ENCODE measurements around the gene RNFT2. TPM values are rescaled to one million over a fixed set of nuclear protein-coding genes. Genes with fewer than 3 reads are reported as not detected.
"Not testable (repeated sequence)": the region's sequence is repeated elsewhere in the genome, so short reads cannot be mapped to it uniquely, and the experiment has no call there.

Gene RNFT2
- total RNA-seq, 1 donor from 2014 or later: 2.6 TPM

DNA sequence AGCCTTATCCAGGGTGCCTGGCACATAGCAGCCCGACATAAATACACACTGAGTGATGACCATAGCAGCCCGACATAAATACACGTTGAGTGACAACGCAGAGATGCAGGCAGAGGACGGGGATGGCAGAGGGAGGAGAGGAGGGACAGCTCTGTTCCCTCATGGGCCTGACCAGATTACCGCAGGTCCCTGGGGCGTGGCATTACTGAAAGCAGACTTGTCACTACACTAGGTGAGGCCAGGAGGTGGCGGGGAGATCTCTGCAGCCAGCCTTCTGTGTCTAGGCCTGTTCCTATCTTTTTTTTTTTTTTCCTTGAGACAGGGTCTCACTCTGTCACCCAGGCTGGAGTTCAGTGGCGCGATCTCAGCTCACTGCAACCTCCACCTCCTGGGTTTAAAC lies 74.1 kb downstream of the RNFT2 start:
- intact Hi-C loops (cut with DNase I): no loop called here
- Histone ChIP-seq H3K27me3 (no peaks in the 10 kb centered on the region), H3K9me3 (no peaks in the 10 kb centered on the region), H3K36me3 (no peaks in the 10 kb centered on the region), H3K4me1 (no peaks in the 10 kb centered on the region), H3K4me3 (no peak overlapping the region), H3K27ac (no peak overlapping the region)
- TF ChIP-seq, protein P1, sequence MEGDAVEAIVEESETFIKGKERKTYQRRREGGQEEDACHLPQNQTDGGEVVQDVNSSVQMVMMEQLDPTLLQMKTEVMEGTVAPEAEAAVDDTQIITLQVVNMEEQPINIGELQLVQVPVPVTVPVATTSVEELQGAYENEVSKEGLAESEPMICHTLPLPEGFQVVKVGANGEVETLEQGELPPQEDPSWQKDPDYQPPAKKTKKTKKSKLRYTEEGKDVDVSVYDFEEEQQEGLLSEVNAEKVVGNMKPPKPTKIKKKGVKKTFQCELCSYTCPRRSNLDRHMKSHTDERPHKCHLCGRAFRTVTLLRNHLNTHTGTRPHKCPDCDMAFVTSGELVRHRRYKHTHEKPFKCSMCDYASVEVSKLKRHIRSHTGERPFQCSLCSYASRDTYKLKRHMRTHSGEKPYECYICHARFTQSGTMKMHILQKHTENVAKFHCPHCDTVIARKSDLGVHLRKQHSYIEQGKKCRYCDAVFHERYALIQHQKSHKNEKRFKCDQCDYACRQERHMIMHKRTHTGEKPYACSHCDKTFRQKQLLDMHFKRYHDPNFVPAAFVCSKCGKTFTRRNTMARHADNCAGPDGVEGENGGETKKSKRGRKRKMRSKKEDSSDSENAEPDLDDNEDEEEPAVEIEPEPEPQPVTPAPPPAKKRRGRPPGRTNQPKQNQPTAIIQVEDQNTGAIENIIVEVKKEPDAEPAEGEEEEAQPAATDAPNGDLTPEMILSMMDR (IDR thresholded peaks at IDR 0.05): no peak
- no peak for ATAC-seq
- no peak for DNase-seq

DNA sequence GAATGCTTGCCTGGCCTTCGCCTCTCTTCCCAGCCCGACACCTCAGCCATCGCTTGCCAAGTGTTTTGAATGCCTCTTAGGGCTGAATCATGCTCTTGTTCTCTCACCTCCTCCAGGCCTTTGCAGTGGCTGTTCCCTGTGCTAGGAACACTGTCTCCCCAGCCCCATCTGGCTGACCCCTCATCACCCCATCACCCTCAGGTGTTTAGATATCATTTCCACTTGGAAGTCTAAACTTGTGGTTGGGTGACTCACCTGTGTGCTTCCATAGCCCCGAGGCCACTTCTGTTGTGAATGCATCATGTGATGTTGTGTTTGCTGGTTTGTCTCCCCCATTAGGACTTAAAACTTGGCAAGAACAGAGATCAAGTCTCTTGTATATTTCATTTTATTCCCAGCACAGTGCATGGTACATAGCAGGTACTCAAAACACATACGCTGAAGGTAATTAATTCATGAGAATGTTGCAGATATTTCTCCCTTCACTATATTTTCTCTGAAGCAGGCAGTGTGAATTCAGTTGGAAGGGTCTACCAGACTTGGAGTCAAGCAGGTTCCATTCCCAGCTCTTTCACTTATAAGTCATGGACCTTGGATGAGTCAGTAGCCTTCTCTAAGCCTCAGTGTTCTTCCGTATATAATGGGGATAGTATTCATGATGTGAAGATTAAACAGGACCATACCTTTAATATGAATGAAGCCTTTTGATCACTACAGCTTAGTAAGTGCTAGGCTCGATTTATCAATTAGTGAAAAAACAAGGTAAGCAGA lies 75.3 kb downstream of the RNFT2 start:
- Histone ChIP-seq H3K27me3 (no peaks in the 10 kb centered on the region), H3K4me3 (no peak overlapping the region), H3K36me3 (no peaks in the 10 kb centered on the region), H3K4me1 (peaks cover 6% of the 10 kb centered on the region), H3K9me3 (no peaks in the 10 kb centered on the region), H3K27ac (no peak overlapping the region)
- TF ChIP-seq, protein P1 (IDR thresholded peaks at IDR 0.05): no peak
- ATAC-seq: no peak
- peak; percentile 30 for DNase-seq
- intact Hi-C loops (cut with DNase I): no loop called here

DNA sequence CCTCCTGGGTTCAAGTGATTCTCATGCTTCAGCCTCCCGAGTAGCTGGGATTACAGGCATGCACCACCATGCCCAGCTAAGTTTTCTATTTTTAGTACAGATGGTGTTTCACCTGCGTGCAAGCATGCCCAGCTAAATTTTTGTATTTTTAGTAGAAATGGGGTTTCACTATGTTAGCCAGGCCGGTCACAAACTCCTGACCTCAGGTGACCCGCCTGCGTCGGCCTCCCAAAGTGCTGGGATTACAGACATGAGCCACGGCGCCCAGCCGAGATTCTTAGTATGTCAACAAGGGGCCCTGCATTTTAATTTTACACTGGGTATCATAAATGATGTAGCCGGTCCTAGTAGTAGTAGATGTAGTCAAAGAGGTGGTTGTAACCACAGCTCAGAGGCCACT lies 76.7 kb downstream of the RNFT2 start:
- H3K27ac ChIP-seq; H3K27me3 ChIP-seq; intact Hi-C loops (cut with DNase I); DNase-seq; H3K9me3 ChIP-seq; H3K4me1 ChIP-seq; H3K4me3 ChIP-seq; H3K36me3 ChIP-seq; ATAC-seq: not testable (repeated sequence)

DNA sequence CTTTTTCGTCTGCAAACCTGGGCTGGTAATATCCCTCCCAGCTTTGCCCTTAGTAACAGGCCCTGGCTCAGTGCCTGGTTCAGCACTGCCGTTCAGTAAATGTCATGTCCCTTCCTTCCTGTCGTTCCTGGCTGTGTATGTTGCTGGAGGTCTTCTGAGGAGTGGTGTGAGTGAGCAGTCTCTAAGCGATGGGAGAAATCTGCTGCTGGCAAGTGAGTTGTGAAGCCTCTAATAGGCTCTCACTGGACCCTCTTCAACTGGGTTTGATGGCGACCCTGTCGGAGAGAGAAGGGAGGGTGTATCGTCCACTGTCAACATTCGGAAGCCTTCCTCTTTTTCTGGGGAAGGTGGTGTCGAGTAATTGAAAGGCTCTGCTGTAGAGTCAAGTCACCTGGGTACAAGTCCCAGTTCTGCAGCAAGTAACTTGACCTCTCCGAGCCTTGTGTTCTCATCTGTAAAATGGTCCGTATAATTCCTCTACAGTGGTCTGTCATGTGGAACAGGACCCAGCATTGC lies 80.3 kb downstream of the RNFT2 start:
- Histone ChIP-seq H3K9me3 (no peaks in the 10 kb centered on the region), H3K4me1 (peaks cover 10% of the 10 kb centered on the region), H3K27ac (peak overlapping the region; percentile 94), H3K27me3 (no peaks in the 10 kb centered on the region), H3K4me3 (peak overlapping the region; percentile 84), H3K36me3 (no peaks in the 10 kb centered on the region)
- no peak for DNase-seq
- no peak for ATAC-seq
- TF ChIP-seq, protein P1 (IDR thresholded peaks at IDR 0.05): no peak
- intact Hi-C loops (cut with DNase I): no loop called here

DNA sequence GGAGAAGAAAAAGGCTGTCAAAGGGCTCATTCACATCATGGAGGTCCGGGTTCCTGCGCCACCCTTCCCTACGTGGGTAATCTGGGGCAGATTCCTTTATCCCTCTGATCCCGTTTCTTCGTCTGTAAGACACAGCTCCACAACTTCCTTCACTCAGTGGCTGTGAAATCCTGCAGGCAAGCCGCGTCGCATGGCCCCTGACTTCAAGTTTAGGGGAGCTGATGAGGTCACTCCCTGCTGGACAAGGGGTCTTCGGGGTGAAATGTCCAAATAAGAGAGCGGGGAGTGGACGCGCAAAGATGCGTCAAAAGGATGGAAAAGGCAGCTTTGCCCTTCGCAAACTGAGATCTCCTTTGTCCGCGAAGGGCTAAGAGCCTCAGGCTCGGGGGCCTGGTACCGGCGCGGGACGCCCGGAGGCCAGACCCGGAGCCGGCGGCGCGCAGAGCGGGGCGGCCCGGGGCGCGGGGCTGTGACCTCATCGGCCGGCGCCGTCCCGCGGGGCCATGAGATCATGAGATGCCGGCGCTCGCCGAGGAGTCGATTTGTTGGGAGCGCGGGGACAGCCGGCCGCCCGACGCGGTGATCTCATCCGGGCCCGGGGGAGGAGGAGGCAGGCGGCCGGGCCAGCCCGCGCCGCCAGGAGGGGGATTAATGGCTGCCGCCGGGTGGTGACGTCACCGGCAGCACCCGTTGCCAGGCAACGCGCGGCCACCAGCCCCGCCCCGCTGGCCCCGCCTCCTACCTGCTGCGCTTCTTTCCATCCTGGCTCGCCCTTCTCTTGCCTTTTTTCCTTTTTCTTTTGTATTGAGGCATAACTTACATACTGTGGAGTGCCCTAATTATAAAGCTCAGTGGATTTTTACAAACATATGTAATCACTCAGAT lies 81.1 kb downstream of the RNFT2 start:
- H3K9me3 ChIP-seq: no peaks in the 10 kb centered on the region
- DNase-seq: peak; percentile 94
- peak; percentile 97 for ATAC-seq

More for the DNA sequence above, 81.1 kb downstream of the RNFT2 start:
- TF ChIP-seq, protein P1 (IDR thresholded peaks at IDR 0.05): no peak
- no peaks in the 10 kb centered on the region for H3K36me3 ChIP-seq
- peak overlapping the region; percentile 94 for H3K27ac ChIP-seq
- no peaks in the 10 kb centered on the region for H3K27me3 ChIP-seq
- intact Hi-C loops (cut with DNase I): no loop called here
- H3K4me3 ChIP-seq: peak overlapping the region; percentile 84
- peaks cover 10% of the 10 kb centered on the region for H3K4me1 ChIP-seq

All from upper lobe of right lung (tissue), 1 donor.